Measurements from ENCODE around the gene FTSJ3. TPM values are rescaled to one million over a fixed set of nuclear protein-coding genes. Genes with fewer than 3 reads are reported as not detected.

Gene FTSJ3
- total RNA-seq, 4 donors from 2014 or later = 36.3 to 53.2 (median 51.7) TPM

GRCh38 chr17:63837962-63838600 lies 10.6 kb upstream of the FTSJ3 start:
- peak overlapping the region; percentile 62 to 98 (median 96) for H3K27ac ChIP-seq

GRCh38 chr17:63837480-63837879 lies 10.0 kb upstream of the FTSJ3 start:
- no peaks in the 10 kb centered on the region for H3K9me3 ChIP-seq
- WGBS, 2 donors (ENCODE audit: low coverage in 1 of 2) = 100% methylated on average over 1 of the region's 12 CpGs; no CpG with 5 or more reads in 1 of the 2 donors
- peaks cover 0 to 54% of the 10 kb centered on the region in 2 donors for H3K36me3 ChIP-seq
- H3K4me1 ChIP-seq = peaks cover 2 to 80% (median 35%) of the 10 kb centered on the region in 3 donors
- peak overlapping the region in 1 of 2 donors; percentile 98 for H3K4me3 ChIP-seq
- peak overlapping the region; percentile 62 to 98 (median 96) for H3K27ac ChIP-seq
- no peaks in the 10 kb centered on the region for H3K27me3 ChIP-seq
- no peak for ATAC-seq
- TF ChIP-seq EP300 (IDR thresholded peaks at IDR 0.05) (no peak), POLR2AphosphoS5 (IDR thresholded peaks at IDR 0.05) (no peak), POLR2A (IDR thresholded peaks at IDR 0.05) (no peak), CTCF (IDR thresholded peaks at IDR 0.05) (no peak)

More at GRCh38 chr17:63837962-63838600, 10.6 kb upstream of the FTSJ3 start:
- peak overlapping the region in 1 of 2 donors; percentile 98 for H3K4me3 ChIP-seq
- no peaks in the 10 kb centered on the region for H3K9me3 ChIP-seq
- ATAC-seq = no peak
- TF ChIP-seq CTCF (IDR thresholded peaks at IDR 0.05) (no peak), EP300 (IDR thresholded peaks at IDR 0.05) (no peak), POLR2A (IDR thresholded peaks at IDR 0.05) (no peak), POLR2AphosphoS5 (IDR thresholded peaks at IDR 0.05) (no peak)
- peaks cover 2 to 80% (median 35%) of the 10 kb centered on the region in 3 donors for H3K4me1 ChIP-seq
- H3K27me3 ChIP-seq = no peaks in the 10 kb centered on the region
- WGBS, 2 donors (ENCODE audit: low coverage in 1 of 2) = 14 to 67% methylated on average over 1 to 3 of the region's 5 CpGs
- H3K36me3 ChIP-seq = peaks cover 0 to 48% of the 10 kb centered on the region in 2 donors

DNA sequence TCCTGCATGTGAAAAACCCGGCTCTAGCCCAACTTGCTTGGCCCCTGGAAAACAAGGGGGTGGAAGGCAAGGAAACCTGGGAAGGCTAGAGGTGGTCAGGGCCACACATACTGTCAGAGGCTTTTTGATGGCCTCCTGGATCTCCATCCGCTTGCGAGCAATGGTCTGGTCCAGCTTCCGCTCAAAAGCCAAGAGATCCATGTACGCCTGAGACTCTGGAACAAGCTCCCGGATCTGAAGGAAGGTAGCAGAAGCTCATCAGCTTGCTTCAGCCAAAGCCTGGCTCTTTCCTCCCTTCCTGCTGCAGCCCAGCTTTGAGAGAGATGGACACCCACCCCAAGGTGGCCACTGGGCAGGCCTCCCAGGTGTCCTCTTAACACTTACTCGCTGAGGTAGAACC lies 9.3 kb upstream of the FTSJ3 start:
- TF ChIP-seq POLR2A (IDR thresholded peaks at IDR 0.05) (no peak), CTCF (IDR thresholded peaks at IDR 0.05) (no peak), EP300 (IDR thresholded peaks at IDR 0.05) (no peak), POLR2AphosphoS5 (IDR thresholded peaks at IDR 0.05) (no peak)
- Histone ChIP-seq H3K4me3 (no peak overlapping the region), H3K36me3 (peaks cover 0 to 61% of the 10 kb centered on the region in 2 donors), H3K27me3 (no peaks in the 10 kb centered on the region), H3K9me3 (no peaks in the 10 kb centered on the region), H3K4me1 (peaks cover 2 to 80% (median 35%) of the 10 kb centered on the region in 3 donors), H3K27ac (peak overlapping the region in 3 of 4 donors; percentile 93 to 98 (median 98))
- WGBS, 2 donors (ENCODE audit: low coverage in 1 of 2) = 90 to 92% methylated on average over 3 to 6 of the region's 7 CpGs
- ATAC-seq = no peak

GRCh38 chr17:63835167-63835720 lies 7.8 kb upstream of the FTSJ3 start:
- ATAC-seq = no peak
- Histone ChIP-seq H3K9me3 (no peaks in the 10 kb centered on the region), H3K27me3 (no peaks in the 10 kb centered on the region), H3K4me3 (no peak overlapping the region), H3K4me1 (peaks cover 2 to 76% (median 26%) of the 10 kb centered on the region in 3 donors), H3K27ac (peak overlapping the region in 3 of 4 donors; percentile 49 to 98 (median 98)), H3K36me3 (peaks cover 0 to 76% of the 10 kb centered on the region in 2 donors)
- 85% methylated on average over 7 of the region's 9 CpGs; no CpG with 5 or more reads in 1 of the 2 donors for WGBS, 2 donors (ENCODE audit: low coverage in 1 of 2)
- no peak for TF ChIP-seq CTCF (IDR thresholded peaks at IDR 0.05)
- no peak for TF ChIP-seq EP300 (IDR thresholded peaks at IDR 0.05)
- TF ChIP-seq POLR2AphosphoS5 (IDR thresholded peaks at IDR 0.05) = no peak
- TF ChIP-seq POLR2A (IDR thresholded peaks at IDR 0.05) = no peak

All from gastroesophageal sphincter (tissue), 4 donors.